PC-3 (cell line): ENCODE data around the gene GPC2. TPM values are rescaled to one million over a fixed set of nuclear protein-coding genes. Genes with fewer than 3 reads are reported as not detected.
A peak's percentile ranks its signal among the peaks of the same experiment; 100 is the strongest.
"Not testable (repeated sequence)": the region's sequence is repeated elsewhere in the genome, so short reads cannot be mapped to it uniquely, and the experiment has no call there.

Source experiments
- ATAC-seq: fragments of 200-7000 bp; cut with Tn5 transposase; 2 replicates; pipeline ENCODE4 v1.9.1; 2020; ENCODE audit warnings: mild to moderate bottlenecking, moderate library complexity
- BruUV-seq: library from RNA; stranded (reverse); fragments of 400-500 nt; replicated peaks from 2 replicates; lab custom pipeline; 2021; lab: Mats Ljungman, UMichigan
- CTCF ChIA-PET: fragments of 300-600 bp; sonication (Branson Sonifier 250); formaldehyde crosslinking; loops from one replicate; lab custom pipeline; 2022; ENCODE audit warnings: antibody characterized with exemption; lab: Charles Lee
- POLR2A ChIA-PET: fragments of 300-600 bp; sonication (Branson Sonifier 250); formaldehyde crosslinking; loops from one replicate; lab custom pipeline; 2022; ENCODE audit warnings: antibody characterized with exemption; ENCODE audit not compliant: unreplicated experiment; lab: Charles Lee
- DNase-seq: peaks from one replicate; pipeline ENCODE4 v3.0.0-alpha.2; 2015
- H2AFZ ChIP-seq: fragments of 300-600 bp; sonication (generic); 2 replicates; pipeline ENCODE4 v1.6.0; 2016; ENCODE audit warnings: antibody characterized with exemption, low read length
- H3F3A ChIP-seq: fragments of 300-600 bp; sonication (generic); one replicate; pipeline ENCODE4 v1.6.0; 2017; ENCODE audit warnings: antibody characterized with exemption, low read length, control low read depth, mild to moderate bottlenecking; ENCODE audit not compliant: unreplicated experiment
- H3K27ac ChIP-seq: fragments of 300-600 bp; sonication (generic); 2 replicates; pipeline ENCODE4 v1.5.1; 2016; ENCODE audit warnings: mild to moderate bottlenecking, low read length
- H3K27me3 ChIP-seq: fragments of 300-600 bp; sonication (generic); 2 replicates; pipeline ENCODE4 v1.6.1; 2016; ENCODE audit warnings: low read length, mixed read lengths
- H3K36me3 ChIP-seq: fragments of 300-600 bp; sonication (generic); 2 replicates; pipeline ENCODE4 v1.6.1; 2016; ENCODE audit warnings: low read depth, mixed run types, low read length, mixed read lengths
- H3K4me1 ChIP-seq: fragments of 300-600 bp; sonication (generic); 2 replicates; pipeline ENCODE4 v1.5.1; 2016; ENCODE audit warnings: low read length; ENCODE audit not compliant: insufficient read depth
- H3K4me2 ChIP-seq: fragments of 300-600 bp; sonication (generic); 2 replicates; pipeline ENCODE4 v1.6.0; 2016; ENCODE audit warnings: low read length
- H3K4me3 ChIP-seq: fragments of 300-600 bp; sonication (generic); 2 replicates; pipeline ENCODE4 v1.5.1; 2016; ENCODE audit warnings: mild to moderate bottlenecking, low read length, mixed read lengths
- H3K79me2 ChIP-seq: fragments of 300-600 bp; sonication (generic); 2 replicates; pipeline ENCODE4 v1.6.1; 2017; ENCODE audit warnings: low read length, mixed read lengths
- H3K9ac ChIP-seq: fragments of 300-600 bp; sonication (generic); 2 replicates; pipeline ENCODE4 v1.6.0; 2016; ENCODE audit warnings: mild to moderate bottlenecking, low read length
- H3K9me2 ChIP-seq: fragments of 300-600 bp; sonication (generic); replicated peaks from 2 replicates; pipeline ENCODE4 v1.6.1; 2016; ENCODE audit warnings: mixed run types, low read length, mixed read lengths
- H3K9me3 ChIP-seq: fragments of 300-600 bp; sonication (generic); 2 replicates; pipeline ENCODE4 v1.6.1; 2016; ENCODE audit warnings: low read length, mixed read lengths
- H4K20me1 ChIP-seq: fragments of 300-600 bp; sonication (generic); 2 replicates; pipeline ENCODE4 v1.6.1; 2016; ENCODE audit warnings: low read length, mixed read lengths
- CTCF ChIP-seq: fragments of 300-600 bp; sonication (generic); conservative IDR thresholded peaks from 2 replicates; pipeline ENCODE4 v1.5.1; 2017; ENCODE audit warnings: antibody characterized with exemption, low read depth, mild to moderate bottlenecking, low read length
- EZH2 ChIP-seq: fragments of 300-600 bp; sonication (generic); IDR thresholded peaks from one replicate; pipeline ENCODE4 v1.6.1; 2017; ENCODE audit warnings: antibody characterized with exemption, mild to moderate bottlenecking, low read length; ENCODE audit not compliant: unreplicated experiment
- EZH2phosphoT487 ChIP-seq: fragments of 300-600 bp; sonication (generic); IDR thresholded peaks from 2 replicates; pipeline ENCODE4 v1.6.1; 2018; ENCODE audit warnings: mild to moderate bottlenecking, antibody characterized with exemption, low read length, borderline replicate concordance
- intact Hi-C: fragments of 100-400 bp; cut with micrococcal nuclease; formaldehyde crosslinking; loops from 2 replicates; pipeline ENCODE4 v1.9.0; 2023
- total RNA-seq: library from RNA; depleted of rRNA; stranded (reverse); fragments of >200 nt; gene quantifications from 2 replicates; pipeline ENCODE4 v1.2.3, GENCODE V29; 2014

The GPC2 gene
- total RNA-seq, 1 experiment from 2014 or later = 1.6 TPM

GRCh38 chr7:100130608-100131453, 46.4 kb downstream of the GPC2 start:
- intact Hi-C loops = loop anchor here (5.0 kb wide), 2 partner anchors 211 to 276 kb away; no protein-coding TSS in a partner anchor
- Histone ChIP-seq H3K9me3 (no peaks in the 10 kb centered on the region), H3K27me3 (no peaks in the 10 kb centered on the region), H3K4me1 (0 out of 2 replicates have a peak, but pooled peaks cover 4% of the 10 kb centered on the region), H3K4me3 (peak overlapping the region; percentile 48; the same call in 1 of the 2 replicates), H2AFZ (peak overlapping the region; percentile 79), H3K9me2 (no peaks in the 10 kb centered on the region), H3K4me2 (peak overlapping the region; percentile 82), H3F3A (no peaks in the 10 kb centered on the region), H3K36me3 (no peaks in the 10 kb centered on the region), H4K20me1 (no peaks in the 10 kb centered on the region), H3K27ac (no peak overlapping the region), H3K9ac (peak overlapping the region; percentile 18; the same call in 1 of the 2 replicates), H3K79me2 (0 out of 2 replicates have a peak, but pooled peaks cover 5% of the 10 kb centered on the region)
- POLR2A ChIA-PET = no interaction called here
- DNase-seq = peak; percentile 65
- CTCF ChIA-PET = interaction anchor here (1.0 kb wide), 1 partner anchor 29 kb away, joined by 6 read pairs; no protein-coding TSS in a partner anchor
- TF ChIP-seq EZH2phosphoT487 (no peak), CTCF (peak; percentile 71)
- ATAC-seq = no peak
- no TSS peak for BruUV-seq

GRCh38 chr7:100130220-100130607, 47.0 kb downstream of the GPC2 start:
- H2AFZ ChIP-seq, H3K36me3 ChIP-seq, DNase-seq, POLR2A ChIA-PET, H3K4me3 ChIP-seq, H3K79me2 ChIP-seq, H3K4me2 ChIP-seq, H3K4me1 ChIP-seq, H3F3A ChIP-seq, H3K27ac ChIP-seq, H3K9me3 ChIP-seq, ATAC-seq, BruUV-seq, H3K9ac ChIP-seq, H3K27me3 ChIP-seq, H4K20me1 ChIP-seq, H3K9me2 ChIP-seq: not testable (repeated sequence)
- CTCF ChIA-PET = interaction anchor here (1.0 kb wide), 1 partner anchor 28 kb away, joined by 6 read pairs; no protein-coding TSS in a partner anchor
- intact Hi-C loops = loop anchor here (5.0 kb wide), 2 partner anchors 212 to 277 kb away; no protein-coding TSS in a partner anchor

GRCh38 chr7:100128637-100128963, 48.6 kb downstream of the GPC2 start:
- DNase-seq (no peak), ATAC-seq (no peak)
- no peaks in the 10 kb centered on the region for H4K20me1 ChIP-seq
- H3K36me3 ChIP-seq = no peaks in the 10 kb centered on the region
- no peak overlapping the region for H3K27ac ChIP-seq
- no peak overlapping the region for H3K9ac ChIP-seq
- 0 out of 2 replicates have a peak, but pooled peaks cover 5% of the 10 kb centered on the region for H3K79me2 ChIP-seq
- no peaks in the 10 kb centered on the region for H3K27me3 ChIP-seq
- no peaks in the 10 kb centered on the region for H3F3A ChIP-seq
- intact Hi-C loops = loop anchor here (5.0 kb wide), 1 partner anchor 46 kb away; the partner anchor contains the start of gene ZNF3
- BruUV-seq = no TSS peak
- peak overlapping the region; percentile 93 for H3K4me2 ChIP-seq
- TF ChIP-seq EZH2phosphoT487 (no peak), EZH2 (no peak), CTCF (no peak)
- no peak overlapping the region for H2AFZ ChIP-seq
- H3K9me2 ChIP-seq = no peaks in the 10 kb centered on the region
- ChIA-PET POLR2A (interaction anchor here (0.6 kb wide), 2 partner anchors 84 to 1249 kb away, joined by 4 to 18 read pairs; no protein-coding TSS in a partner anchor), CTCF (interaction anchor here (0.9 kb wide), 1 partner anchor 279 kb away, joined by 7 read pairs; no protein-coding TSS in a partner anchor)
- H3K4me1 ChIP-seq = 0 out of 2 replicates have a peak, but pooled peaks cover 4% of the 10 kb centered on the region
- H3K4me3 ChIP-seq = no peak overlapping the region
- H3K9me3 ChIP-seq = no peaks in the 10 kb centered on the region
